ENCODE measurements around the gene ASGR2.

The ASGR2 gene

GRCh38 chr17:7058831-7059447, 55.7 kb downstream of the ASGR2 start:
- DNase-seq = no peak

GRCh38 chr17:7056386-7056785, 58.2 kb downstream of the ASGR2 start:
- DNase-seq = no peak

Measured in NK-92 treated with Interleukin-12 subunit alpha and Interleukin-12 subunit beta, amount 100 ng/mL, for 24 hours (cell line).